ENCODE data around the gene ITSN2. TPM values are rescaled to one million over a fixed set of nuclear protein-coding genes. Genes with fewer than 3 reads are reported as not detected.

Gene ITSN2
- total RNA-seq, 5 donors from 2014 or later (not counting 1 experiment from before 2014, with no cell fraction given) = 95.7 to 110 (median 101) TPM

GRCh38 chr2:24163186-24163585 lies 197.2 kb downstream of the ITSN2 start:
- Mint-ChIP-seq H3K9me3 (peaks cover 0 to 4% (median 0%) of the 10 kb centered on the region in 3 donors), H3K4me1 (no peaks in the 10 kb centered on the region), H3K36me3 (peaks cover 26% of the 10 kb centered on the region), H3K4me3 (no peak overlapping the region), H3K27ac (no peak overlapping the region), H3K27me3 (no peaks in the 10 kb centered on the region)
- Histone ChIP-seq H3K4me1 (ENCODE audit: control insufficient read depth in 1 of 2, extremely low read depth in 1 of 2, insufficient read depth in 2 of 2, low read length in 2 of 2) (no peaks in the 10 kb centered on the region), H3K9me3 (no peaks in the 10 kb centered on the region), H3K4me3 (ENCODE audit: control insufficient read depth in 1 of 2, extremely low read depth in 1 of 2, low read length in 1 of 2) (no peak overlapping the region), H3K27ac (ENCODE audit: low read length) (no peak overlapping the region), H3K27me3 (replicated peaks in 1 of 2; ENCODE audit: control insufficient read depth in 2 of 2, extremely low read depth in 1 of 2, insufficient read depth in 2 of 2, low read length in 1 of 2) (no peaks in the 10 kb centered on the region), H3K36me3 (ENCODE audit: control insufficient read depth in 2 of 2, extremely low read depth in 1 of 2, insufficient read depth in 1 of 2, low read length in 1 of 2) (no peaks in the 10 kb centered on the region)
- ChIA-PET POLR2A (no interaction called here), CTCF (interaction anchor here in 1 of 2 donors (0.8 to 0.9 kb wide), 2 partner anchors 184 to 339 kb away, joined by 3 to 5 read pairs; no protein-coding TSS in a partner anchor)
- DNase-seq = no peak
- WGBS (ENCODE audit: insufficient coverage) = 44% methylated on average over 1 of the region's 3 CpGs
- no peak for ATAC-seq (replicated peaks in 1 of 4)

- ATAC-seq (replicated peaks in 1 of 4) = no peak
- DNase-seq = no peak
- no peaks in the 10 kb centered on the region for H3K36me3 ChIP-seq (ENCODE audit: control insufficient read depth in 2 of 2, extremely low read depth in 1 of 2, insufficient read depth in 1 of 2, low read length in 1 of 2)
- ChIA-PET POLR2A (no interaction called here), CTCF (interaction anchor here in 1 of 2 donors (0.8 to 0.9 kb wide), 2 partner anchors 183 to 338 kb away, joined by 3 to 5 read pairs; no protein-coding TSS in a partner anchor)
- no peaks in the 10 kb centered on the region for H3K4me1 Mint-ChIP-seq
- H3K27ac Mint-ChIP-seq = no peak overlapping the region
- H3K9me3 Mint-ChIP-seq = peaks cover 0 to 4% (median 0%) of the 10 kb centered on the region in 3 donors
- H3K27me3 ChIP-seq (replicated peaks in 1 of 2; ENCODE audit: control insufficient read depth in 2 of 2, extremely low read depth in 1 of 2, insufficient read depth in 2 of 2, low read length in 1 of 2) = no peaks in the 10 kb centered on the region
- H3K9me3 ChIP-seq = no peaks in the 10 kb centered on the region
- no peaks in the 10 kb centered on the region for H3K27me3 Mint-ChIP-seq
- no peak overlapping the region for H3K4me3 ChIP-seq (ENCODE audit: control insufficient read depth in 1 of 2, extremely low read depth in 1 of 2, low read length in 1 of 2)
- H3K4me3 Mint-ChIP-seq = no peak overlapping the region
- peaks cover 25% of the 10 kb centered on the region for H3K36me3 Mint-ChIP-seq
- no peaks in the 10 kb centered on the region for H3K4me1 ChIP-seq (ENCODE audit: control insufficient read depth in 1 of 2, extremely low read depth in 1 of 2, insufficient read depth in 2 of 2, low read length in 2 of 2)
- WGBS (ENCODE audit: insufficient coverage) = no CpG with 5 or more reads among the region's 1 CpG
- H3K27ac ChIP-seq (ENCODE audit: low read length) = no peak overlapping the region
Observed at GRCh38 chr2:24162494-24162893, 197.8 kb downstream of the ITSN2 start.

- H3K4me1 ChIP-seq (ENCODE audit: control insufficient read depth in 1 of 2, extremely low read depth in 1 of 2, insufficient read depth in 2 of 2, low read length in 2 of 2) = no peaks in the 10 kb centered on the region
- H3K27me3 Mint-ChIP-seq = no peaks in the 10 kb centered on the region
- no peak overlapping the region for H3K27ac Mint-ChIP-seq
- H3K4me3 ChIP-seq (ENCODE audit: control insufficient read depth in 1 of 2, extremely low read depth in 1 of 2, low read length in 1 of 2) = no peak overlapping the region
- peaks cover 0 to 4% (median 0%) of the 10 kb centered on the region in 3 donors for H3K9me3 Mint-ChIP-seq
- H3K36me3 Mint-ChIP-seq = peaks cover 29% of the 10 kb centered on the region
- no peaks in the 10 kb centered on the region for H3K9me3 ChIP-seq
- no peaks in the 10 kb centered on the region for H3K4me1 Mint-ChIP-seq
- H3K27ac ChIP-seq (ENCODE audit: low read length) = no peak overlapping the region
- ATAC-seq (replicated peaks in 1 of 4) (no peak), DNase-seq (no peak)
- ChIA-PET POLR2A (interaction anchor here in 1 of 2 donors (0.5 kb wide), 1 partner anchor 170 kb away, joined by 4 read pairs; no protein-coding TSS in a partner anchor), CTCF (interaction anchor here in 1 of 2 donors (1.4 kb wide), 1 partner anchor 337 kb away, joined by 3 read pairs; no protein-coding TSS in a partner anchor)
- H3K4me3 Mint-ChIP-seq = no peak overlapping the region
- H3K36me3 ChIP-seq (ENCODE audit: control insufficient read depth in 2 of 2, extremely low read depth in 1 of 2, insufficient read depth in 1 of 2, low read length in 1 of 2) = no peaks in the 10 kb centered on the region
- no peaks in the 10 kb centered on the region for H3K27me3 ChIP-seq (replicated peaks in 1 of 2; ENCODE audit: control insufficient read depth in 2 of 2, extremely low read depth in 1 of 2, insufficient read depth in 2 of 2, low read length in 1 of 2)
Observed at GRCh38 chr2:24160761-24161160, 199.6 kb downstream of the ITSN2 start.

- DNase-seq = no peak
- H3K4me3 Mint-ChIP-seq = no peak overlapping the region
- H3K4me1 ChIP-seq (ENCODE audit: control insufficient read depth in 1 of 2, extremely low read depth in 1 of 2, insufficient read depth in 2 of 2, low read length in 2 of 2) = no peaks in the 10 kb centered on the region
- H3K36me3 ChIP-seq (ENCODE audit: control insufficient read depth in 2 of 2, extremely low read depth in 1 of 2, insufficient read depth in 1 of 2, low read length in 1 of 2) = no peaks in the 10 kb centered on the region
- no peak for ATAC-seq (replicated peaks in 1 of 4)
- peaks cover 31% of the 10 kb centered on the region for H3K36me3 Mint-ChIP-seq
- no peak overlapping the region for H3K4me3 ChIP-seq (ENCODE audit: control insufficient read depth in 1 of 2, extremely low read depth in 1 of 2, low read length in 1 of 2)
- POLR2A ChIA-PET = no interaction called here
- no peak overlapping the region for H3K27ac Mint-ChIP-seq
- H3K27ac ChIP-seq (ENCODE audit: low read length) = no peak overlapping the region
- H3K4me1 Mint-ChIP-seq = no peaks in the 10 kb centered on the region
- H3K9me3 ChIP-seq = no peaks in the 10 kb centered on the region
- CTCF ChIA-PET = no interaction called here
- H3K27me3 ChIP-seq (replicated peaks in 1 of 2; ENCODE audit: control insufficient read depth in 2 of 2, extremely low read depth in 1 of 2, insufficient read depth in 2 of 2, low read length in 1 of 2) = no peaks in the 10 kb centered on the region
- peaks cover 0 to 4% (median 0%) of the 10 kb centered on the region in 3 donors for H3K9me3 Mint-ChIP-seq
- WGBS (ENCODE audit: insufficient coverage) = no CpG with 5 or more reads among the region's 4 CpGs
- H3K27me3 Mint-ChIP-seq = no peaks in the 10 kb centered on the region
Observed at GRCh38 chr2:24159708-24160107, 200.6 kb downstream of the ITSN2 start.

- H3K9me3 ChIP-seq = no peaks in the 10 kb centered on the region
- Mint-ChIP-seq H3K27me3 (no peaks in the 10 kb centered on the region), H3K27ac (no peak overlapping the region), H3K4me3 (no peak overlapping the region), H3K36me3 (peaks cover 36% of the 10 kb centered on the region), H3K4me1 (no peaks in the 10 kb centered on the region), H3K9me3 (peaks cover 0 to 4% (median 0%) of the 10 kb centered on the region in 3 donors)
- no peak overlapping the region for H3K27ac ChIP-seq (ENCODE audit: low read length)
- DNase-seq (no peak), ATAC-seq (replicated peaks in 1 of 4) (no peak)
- H3K36me3 ChIP-seq (ENCODE audit: control insufficient read depth in 2 of 2, extremely low read depth in 1 of 2, insufficient read depth in 1 of 2, low read length in 1 of 2) = no peaks in the 10 kb centered on the region
- no peaks in the 10 kb centered on the region for H3K27me3 ChIP-seq (replicated peaks in 1 of 2; ENCODE audit: control insufficient read depth in 2 of 2, extremely low read depth in 1 of 2, insufficient read depth in 2 of 2, low read length in 1 of 2)
- 88% methylated on average over 1 of the region's 5 CpGs for WGBS (ENCODE audit: insufficient coverage)
- no peaks in the 10 kb centered on the region for H3K4me1 ChIP-seq (ENCODE audit: control insufficient read depth in 1 of 2, extremely low read depth in 1 of 2, insufficient read depth in 2 of 2, low read length in 2 of 2)
- CTCF ChIA-PET = no interaction called here
- POLR2A ChIA-PET = no interaction called here
- no peak overlapping the region for H3K4me3 ChIP-seq (ENCODE audit: control insufficient read depth in 1 of 2, extremely low read depth in 1 of 2, low read length in 1 of 2)
Observed at GRCh38 chr2:24158131-24158530, 202.2 kb downstream of the ITSN2 start.

GRCh38 chr2:24153478-24153877 lies 206.9 kb downstream of the ITSN2 start:
- Mint-ChIP-seq H3K36me3 (peaks cover 41% of the 10 kb centered on the region), H3K9me3 (peaks cover 6 to 8% (median 8%) of the 10 kb centered on the region in 3 donors), H3K27me3 (no peaks in the 10 kb centered on the region), H3K4me3 (no peak overlapping the region), H3K4me1 (no peaks in the 10 kb centered on the region), H3K27ac (no peak overlapping the region)
- no peak for ATAC-seq (replicated peaks in 1 of 4)
- no CpG with 5 or more reads among the region's 4 CpGs for WGBS (ENCODE audit: insufficient coverage)
- H3K4me3 ChIP-seq (ENCODE audit: control insufficient read depth in 1 of 2, extremely low read depth in 1 of 2, low read length in 1 of 2) = no peak overlapping the region
- CTCF ChIA-PET = no interaction called here
- DNase-seq = no peak
- no peak overlapping the region for H3K27ac ChIP-seq (ENCODE audit: low read length)
- no peaks in the 10 kb centered on the region for H3K36me3 ChIP-seq (ENCODE audit: control insufficient read depth in 2 of 2, extremely low read depth in 1 of 2, insufficient read depth in 1 of 2, low read length in 1 of 2)
- H3K4me1 ChIP-seq (ENCODE audit: control insufficient read depth in 1 of 2, extremely low read depth in 1 of 2, insufficient read depth in 2 of 2, low read length in 2 of 2) = no peaks in the 10 kb centered on the region
- no peaks in the 10 kb centered on the region for H3K27me3 ChIP-seq (replicated peaks in 1 of 2; ENCODE audit: control insufficient read depth in 2 of 2, extremely low read depth in 1 of 2, insufficient read depth in 2 of 2, low read length in 1 of 2)
- H3K9me3 ChIP-seq = no peaks in the 10 kb centered on the region
- POLR2A ChIA-PET = no interaction called here

Measured in T-cell (primary cell).